Pulmonary artery endothelial cell (primary cell): Measurements from ENCODE around the gene DR1. TPM values are rescaled to one million over a fixed set of nuclear protein-coding genes. Genes with fewer than 3 reads are reported as not detected.
"Not testable (repeated sequence)": the region's sequence is repeated elsewhere in the genome, so short reads cannot be mapped to it uniquely, and the experiment has no call there.

Experiments used
- DNase-seq: peaks from one replicate; pipeline ENCODE4 v3.0.0-alpha.2; 2011; ENCODE audit warnings: low read depth, low spot score
- total RNA-seq: library from RNA; depleted of rRNA; stranded (reverse); fragments of >200 nt; gene quantifications from 2 replicates; pipeline ENCODE4 v1.2.3, GENCODE V29; 2014

Gene DR1
- total RNA-seq, 1 donor from 2014 or later = 38.9 TPM

DNA sequence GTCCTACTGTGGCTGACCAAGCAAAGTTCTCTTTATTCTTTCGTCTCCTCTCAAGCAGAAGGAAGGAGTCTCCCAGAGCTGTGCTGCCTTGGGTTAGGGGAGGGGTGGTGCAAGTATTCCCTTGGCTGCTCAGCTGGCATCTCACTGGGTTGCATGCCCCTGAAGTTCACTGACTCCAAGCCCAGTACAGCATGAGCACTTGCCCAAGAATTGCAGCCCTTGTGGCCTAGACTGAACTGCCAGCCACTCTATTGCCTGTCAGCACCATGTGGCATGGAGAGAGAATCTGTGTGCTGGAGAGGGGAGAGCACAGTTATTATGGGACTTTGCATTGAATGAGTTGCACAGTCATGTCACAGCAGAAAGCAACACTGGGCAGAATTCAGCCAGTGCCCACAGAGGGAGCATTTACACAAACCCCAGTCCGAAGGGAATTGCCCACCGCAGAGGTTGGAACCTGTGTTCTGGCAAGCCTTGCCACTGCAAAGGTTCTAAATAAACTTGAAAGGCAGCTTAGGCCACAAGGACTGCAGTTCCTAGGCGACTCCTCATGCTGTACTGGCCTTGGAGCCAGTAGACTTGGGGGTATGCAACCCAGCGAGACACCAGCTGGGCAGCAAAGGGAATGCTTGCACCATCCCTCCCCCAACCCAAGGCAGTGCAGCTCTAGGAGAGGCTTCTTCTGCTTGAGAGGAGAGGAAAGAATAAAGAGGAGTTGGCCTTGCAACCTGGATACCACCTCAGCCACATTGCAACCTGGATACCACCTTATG lies 28.8 kb downstream of the DR1 start:
- no peak for DNase-seq

DNA sequence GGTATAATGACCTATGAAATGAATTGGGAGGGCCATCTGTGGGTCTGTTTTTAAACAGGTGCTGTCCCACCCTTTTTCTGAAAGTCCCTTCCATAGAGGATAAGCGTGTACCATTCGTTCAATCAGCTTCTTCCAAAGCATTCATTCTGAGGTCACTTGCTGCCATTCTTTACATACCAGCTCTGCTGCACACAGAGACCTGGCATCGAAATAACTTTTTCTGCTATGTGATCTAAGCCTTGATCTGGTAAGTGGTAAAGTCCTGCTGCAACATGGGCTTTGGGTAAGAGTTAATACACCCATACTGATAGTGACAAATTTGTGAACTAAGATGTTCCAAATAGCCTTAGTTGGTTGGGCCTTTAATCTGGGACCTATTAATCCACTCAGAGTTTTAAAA lies 38.9 kb downstream of the DR1 start:
- no peak for DNase-seq

DNA sequence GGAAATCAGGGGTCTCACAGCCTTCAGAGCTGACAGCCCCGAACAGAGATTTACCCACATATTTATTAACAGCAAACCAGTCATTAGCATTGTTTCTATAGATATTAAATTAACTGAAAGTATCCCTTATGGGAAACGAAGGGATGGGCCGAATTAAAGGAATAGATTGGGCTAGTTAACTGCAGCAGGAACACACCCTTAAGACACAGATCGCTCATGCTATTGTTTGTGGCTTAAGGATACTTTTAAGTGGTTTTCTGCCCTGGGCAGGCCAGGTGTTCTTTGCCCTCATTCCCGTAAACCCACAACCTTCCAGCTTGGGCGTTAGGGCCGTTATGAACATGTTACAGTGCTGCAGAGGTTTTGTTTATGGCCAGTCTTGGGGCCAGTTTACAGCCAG lies 40.6 kb downstream of the DR1 start:
- not testable (repeated sequence) for DNase-seq

DNA sequence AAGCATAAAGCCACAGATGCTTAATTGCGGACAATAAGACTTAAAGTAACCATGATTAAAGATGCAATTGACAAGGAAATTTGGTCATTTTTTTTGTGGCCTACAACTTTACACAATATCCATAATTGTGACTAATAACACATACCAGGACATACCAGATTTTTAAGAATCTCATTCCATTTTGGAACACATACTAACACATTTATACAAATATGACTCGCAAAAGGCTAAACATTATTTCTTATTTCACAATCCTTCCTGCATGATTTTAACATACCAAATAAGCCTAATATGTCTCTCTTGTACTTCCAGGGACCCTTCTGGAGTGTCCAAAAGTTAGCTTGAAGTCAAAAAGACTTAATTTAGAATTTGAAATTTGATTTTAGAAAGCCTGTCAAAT lies 48.8 kb downstream of the DR1 start:
- DNase-seq = no peak

DNA sequence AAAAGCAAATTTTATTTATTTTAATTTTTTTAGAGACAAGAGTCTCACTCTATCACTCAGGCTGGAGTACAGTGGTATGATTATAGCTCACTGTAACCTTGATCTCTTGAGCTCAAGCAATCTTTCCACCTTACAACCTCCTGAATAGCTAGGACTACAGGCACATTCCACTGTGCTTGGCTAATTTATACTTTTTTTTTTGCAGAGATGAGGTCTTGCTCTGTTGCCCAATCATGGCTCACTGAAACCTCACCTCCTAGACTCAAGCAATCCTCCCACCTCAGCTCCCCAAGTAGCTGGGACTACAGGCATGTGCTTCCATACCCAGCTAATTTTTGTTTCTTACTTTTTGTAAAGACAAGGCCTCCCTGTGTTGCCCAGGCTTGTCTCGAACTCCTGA lies 49.5 kb downstream of the DR1 start:
- no peak for DNase-seq

DNA sequence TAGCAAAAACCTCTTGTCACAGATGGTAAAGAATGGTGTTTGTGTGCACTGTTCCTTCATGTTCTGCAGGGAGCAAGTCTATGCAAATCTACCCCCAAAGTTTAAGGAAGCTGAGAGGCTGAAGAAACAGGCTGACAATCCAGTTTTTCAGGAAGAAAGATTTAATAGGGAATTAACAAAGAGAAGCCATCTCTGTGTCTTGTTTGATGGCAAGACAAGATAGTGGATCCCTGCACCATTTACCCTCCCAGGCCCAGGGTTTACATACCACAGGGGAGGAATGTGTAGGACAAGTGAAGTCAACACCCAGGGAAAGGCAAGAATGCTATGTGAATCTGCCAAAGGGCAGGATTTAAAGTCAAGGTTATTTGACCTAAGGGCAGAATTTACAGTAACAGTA lies 54.1 kb downstream of the DR1 start:
- DNase-seq = no peak

DNA sequence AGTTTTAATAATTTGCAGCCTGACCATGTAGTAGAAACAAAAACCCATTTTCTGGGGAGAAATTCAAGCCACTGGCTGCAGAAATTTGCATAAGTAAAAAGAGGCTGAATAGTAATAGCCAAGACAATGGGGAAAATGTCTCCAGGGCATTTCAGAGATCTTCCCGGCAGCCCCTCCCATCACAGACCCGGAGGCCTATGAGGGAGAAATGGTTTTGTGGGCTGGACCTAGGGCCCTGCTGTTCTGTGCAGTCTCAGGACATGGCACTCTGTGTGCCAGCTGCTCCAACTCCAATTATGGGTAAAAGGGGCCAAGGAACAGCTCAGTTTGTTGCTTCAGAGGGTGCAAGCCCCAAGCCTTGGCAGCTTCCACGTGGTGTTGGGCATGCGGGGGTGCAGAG lies 62.5 kb downstream of the DR1 start:
- DNase-seq = no peak

DNA sequence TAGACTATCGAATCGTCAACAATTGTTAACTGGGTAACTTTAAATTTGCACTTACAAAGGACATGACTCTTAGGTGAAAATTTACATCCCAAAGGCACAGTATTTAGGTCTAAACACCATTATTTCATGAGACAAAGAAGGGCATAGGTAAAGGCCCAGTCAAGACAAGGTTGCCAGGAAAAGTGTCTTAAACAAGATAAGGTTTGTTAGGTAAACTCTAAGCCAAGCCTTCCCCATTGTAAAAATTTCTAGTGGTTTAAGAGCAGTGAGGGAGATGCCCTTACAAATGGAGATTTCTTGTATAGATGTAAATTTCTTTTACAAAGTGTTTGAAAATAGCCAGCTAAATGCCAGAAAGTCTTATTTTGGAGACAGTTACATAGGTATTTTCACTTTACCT lies 65.3 kb downstream of the DR1 start:
- no peak for DNase-seq

DNA sequence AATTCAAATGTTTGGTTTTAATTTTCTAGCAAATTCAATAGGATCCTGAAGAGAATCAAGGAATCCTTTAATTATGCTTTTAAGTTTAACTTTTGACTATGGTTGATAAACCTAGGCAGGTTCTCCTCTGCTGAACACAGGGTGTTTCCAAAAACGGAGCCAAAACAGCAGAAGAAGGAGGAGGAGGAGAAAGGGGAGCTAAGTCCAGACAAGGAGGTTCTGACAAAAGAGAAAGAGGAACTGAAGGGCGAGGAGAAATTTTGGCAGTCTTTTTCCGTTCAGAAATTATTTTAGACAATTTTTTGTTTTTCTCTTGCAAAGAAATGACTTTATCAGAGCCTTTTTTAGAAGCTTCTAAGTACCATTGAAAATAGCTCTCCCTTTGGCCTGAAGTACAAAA lies 69.0 kb downstream of the DR1 start:
- no peak for DNase-seq

DNA sequence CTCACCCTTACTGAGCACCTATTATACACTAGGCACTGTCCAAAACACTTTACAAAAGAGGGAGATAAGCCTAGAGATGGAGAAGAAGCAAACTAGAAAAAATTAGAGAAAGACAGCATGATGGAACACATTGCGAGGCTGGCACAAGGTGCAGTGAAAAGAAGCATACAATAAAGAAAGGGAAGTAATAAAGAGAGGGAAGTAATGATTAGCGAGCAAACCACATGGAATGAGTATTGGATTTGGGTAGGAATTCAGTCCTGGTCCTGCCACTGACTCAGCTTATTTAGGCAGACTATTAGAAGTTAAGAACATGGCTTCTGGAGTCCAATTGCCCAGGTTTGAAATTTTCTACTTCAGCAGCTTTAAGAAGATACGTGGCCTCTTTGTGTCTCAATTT lies 69.6 kb downstream of the DR1 start:
- no peak for DNase-seq

DNA sequence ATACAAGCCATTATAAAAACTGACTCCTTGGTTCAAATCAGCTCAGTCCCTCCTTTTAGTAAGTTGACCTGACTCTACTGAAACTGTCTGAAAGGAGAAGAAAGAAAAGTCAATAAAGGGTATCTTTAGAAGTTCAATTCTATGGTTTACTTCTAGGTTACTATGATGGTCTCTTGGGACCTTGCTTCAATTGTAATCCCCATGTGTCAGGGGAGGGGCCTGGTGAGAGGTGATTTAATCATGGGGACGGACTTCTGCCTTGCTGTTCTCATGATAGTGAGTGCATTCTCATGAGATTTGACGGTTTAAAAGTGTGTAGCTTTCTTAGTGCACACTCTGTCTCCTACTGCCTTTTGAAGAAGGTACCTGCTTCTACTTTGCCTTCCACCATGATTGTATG lies 70.5 kb downstream of the DR1 start:
- no peak for DNase-seq

Other genes with a start within 250 kb of the DR1 start
- gene TMED5, start 165.5 kb upstream of the DR1 start, total RNA-seq = 49.7 and 68.9 TPM in 2 replicates
- gene CCDC18, start 165.2 kb upstream of the DR1 start, total RNA-seq = 9.0 and 13.0 TPM in 2 replicates
- gene FNBP1L, start 102.2 kb downstream of the DR1 start, total RNA-seq = 70.2 and 77.7 TPM in 2 replicates